GM18519 (cell line): Measurements from ENCODE around the gene MPST.

Experiments used
- ATAC-seq: cut with Tn5 transposase; IDR thresholded peaks from one replicate; pipeline ENCODE4 v1.9.1; 2021; ENCODE audit warnings: mild to moderate bottlenecking, moderate library complexity; ENCODE audit not compliant: unreplicated experiment, low FRiP score

Gene MPST

GRCh38 chr22:37021710-37022482 is 2.4 kb downstream of the MPST start:
- no peak for ATAC-seq

GRCh38 chr22:37022483-37023337 is 3.2 kb downstream of the MPST start:
- no peak for ATAC-seq

- no peak for ATAC-seq
Observed at GRCh38 chr22:37023743-37024338, 4.3 kb downstream of the MPST start.

GRCh38 chr22:37024339-37025157 is 5.0 kb downstream of the MPST start:
- ATAC-seq: no peak

GRCh38 chr22:37025500-37026070 is 6.0 kb downstream of the MPST start:
- no peak for ATAC-seq

GRCh38 chr22:37026325-37026724 is 6.8 kb downstream of the MPST start:
- ATAC-seq: no peak

GRCh38 chr22:37027556-37027955 is 8.0 kb downstream of the MPST start:
- no peak for ATAC-seq

GRCh38 chr22:37028692-37029674 is 9.4 kb downstream of the MPST start:
- ATAC-seq: no peak

GRCh38 chr22:37030560-37031281 is 11.2 kb downstream of the MPST start:
- no peak for ATAC-seq

GRCh38 chr22:37032134-37032534 is 12.6 kb downstream of the MPST start:
- no peak for ATAC-seq

GRCh38 chr22:37032535-37033460 is 13.3 kb downstream of the MPST start:
- ATAC-seq: no peak

GRCh38 chr22:37033605-37034430 is 14.3 kb downstream of the MPST start:
- no peak for ATAC-seq

GRCh38 chr22:37036655-37037377 is 17.3 kb downstream of the MPST start:
- no peak for ATAC-seq

- ATAC-seq: no peak
Observed at GRCh38 chr22:37037669-37038068, 18.1 kb downstream of the MPST start.

- no peak for ATAC-seq
Observed at GRCh38 chr22:37039466-37039865, 19.9 kb downstream of the MPST start.
